SIG-M5 (cell line): ENCODE data around the gene ABHD16B.

Source experiments
- DNase-seq: peaks from one replicate; lab custom pipeline; 2025; lab: John Stamatoyannopoulos, UW

The ABHD16B gene

DNA sequence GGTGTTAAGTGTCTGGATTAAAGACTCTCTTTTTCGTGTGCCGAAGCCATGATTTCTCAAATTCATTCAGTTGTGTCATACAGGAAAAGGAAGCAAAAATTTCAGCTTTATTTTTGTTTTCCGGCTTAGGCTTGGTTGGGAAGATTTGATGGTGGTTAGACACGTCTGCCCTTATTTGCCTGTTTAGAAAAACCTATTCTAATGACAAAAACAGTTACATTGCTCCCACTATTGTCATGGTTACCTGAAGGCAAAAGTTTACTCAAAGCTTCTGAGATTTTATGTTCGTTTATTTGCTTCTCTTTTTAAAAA is 34.6 kb downstream of the ABHD16B start:
- no peak for DNase-seq

DNA sequence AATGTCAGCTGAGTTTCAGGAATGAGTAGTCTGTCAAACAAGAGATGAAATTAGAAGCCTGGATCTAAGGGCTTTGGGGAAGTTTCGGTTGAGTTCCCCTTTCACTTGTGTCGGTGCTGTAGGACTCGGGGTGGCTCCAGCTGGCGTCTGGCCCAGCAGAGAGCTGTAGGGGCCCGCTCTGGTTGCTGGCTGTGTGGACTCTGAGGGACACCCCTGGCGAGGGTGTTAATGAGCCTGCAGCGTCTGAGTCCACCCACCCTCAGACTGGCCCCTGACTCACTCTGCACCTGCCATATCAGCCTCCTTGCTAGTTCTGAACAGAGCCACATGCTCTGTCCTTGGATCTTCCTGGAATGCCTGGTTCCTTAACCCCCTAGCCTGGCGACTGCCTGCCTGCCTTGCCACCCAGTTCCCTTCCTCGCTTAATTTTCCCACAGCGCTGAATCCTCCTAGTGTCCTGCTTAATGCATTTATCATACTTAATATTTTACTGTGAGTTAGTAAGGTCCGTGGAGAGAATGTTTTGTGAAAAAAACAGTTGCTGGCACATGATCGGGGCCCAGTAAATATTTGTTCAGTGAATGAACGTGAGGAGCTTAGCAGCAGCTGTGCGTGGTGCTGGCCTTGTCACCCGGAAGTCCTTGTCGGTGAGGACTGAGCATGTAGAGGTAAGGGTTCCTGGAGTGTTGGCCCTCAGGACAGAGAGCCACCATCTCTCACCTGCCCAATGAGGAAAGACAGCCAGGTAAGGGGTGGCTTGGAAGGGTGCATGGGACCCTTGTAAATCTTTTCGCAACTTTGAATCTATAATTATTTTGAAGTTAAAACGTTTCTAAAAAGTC is 35.2 kb downstream of the ABHD16B start:
- DNase-seq: peak; percentile 57

DNA sequence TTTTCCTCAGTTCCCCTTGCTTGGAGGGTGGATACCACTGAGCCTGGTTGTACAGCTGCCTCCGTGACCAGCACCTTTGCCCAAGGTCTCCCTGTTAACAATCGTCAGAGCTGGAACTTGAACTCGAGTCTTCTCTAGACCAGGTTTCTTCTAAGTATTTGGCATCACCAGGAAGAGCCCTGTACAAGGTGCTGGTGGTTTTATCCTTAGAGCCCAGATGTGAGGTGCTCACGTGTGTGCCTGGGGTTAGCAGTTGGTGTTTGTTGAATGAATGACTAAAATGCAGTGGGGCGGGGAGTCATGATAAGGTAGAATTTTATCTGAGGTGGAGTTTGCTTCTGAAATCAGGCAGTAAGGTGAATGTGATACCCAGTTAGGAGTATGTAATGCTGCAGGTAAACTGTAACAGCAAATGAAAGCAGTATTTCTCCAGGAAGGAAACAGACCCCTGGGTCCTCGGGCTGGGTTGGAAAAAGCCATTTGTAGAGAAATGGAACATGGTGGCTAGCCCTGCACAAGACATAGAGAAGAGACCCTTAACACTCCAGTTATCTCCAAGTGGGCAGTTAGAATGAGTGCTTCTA is 36.8 kb downstream of the ABHD16B start:
- DNase-seq: no peak

- peak; percentile 43 for DNase-seq
Measured at GRCh38 chr20:63898882-63899558, 37.7 kb downstream of the ABHD16B start.

DNA sequence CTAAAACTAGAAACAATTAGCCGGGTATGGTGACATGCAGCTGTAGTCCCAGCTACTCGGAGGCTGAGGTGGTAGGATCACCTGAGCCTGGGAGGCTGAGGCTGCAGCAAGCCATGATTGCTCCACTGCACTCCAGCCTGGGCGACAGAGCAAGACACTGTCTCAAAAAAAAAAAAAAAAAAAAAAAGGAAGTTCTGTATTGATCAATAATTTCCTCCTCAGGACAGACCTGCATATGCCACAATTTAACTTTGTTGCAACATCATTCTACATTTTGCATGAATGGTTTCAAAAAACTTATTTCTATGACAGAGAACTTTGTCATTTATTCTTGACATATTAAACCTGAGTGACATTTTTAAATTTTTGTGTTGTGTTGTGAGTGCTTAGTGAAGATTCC is 39.1 kb downstream of the ABHD16B start:
- no peak for DNase-seq

- no peak for DNase-seq
Measured at GRCh38 chr20:63903796-63904561, 42.7 kb downstream of the ABHD16B start.

DNA sequence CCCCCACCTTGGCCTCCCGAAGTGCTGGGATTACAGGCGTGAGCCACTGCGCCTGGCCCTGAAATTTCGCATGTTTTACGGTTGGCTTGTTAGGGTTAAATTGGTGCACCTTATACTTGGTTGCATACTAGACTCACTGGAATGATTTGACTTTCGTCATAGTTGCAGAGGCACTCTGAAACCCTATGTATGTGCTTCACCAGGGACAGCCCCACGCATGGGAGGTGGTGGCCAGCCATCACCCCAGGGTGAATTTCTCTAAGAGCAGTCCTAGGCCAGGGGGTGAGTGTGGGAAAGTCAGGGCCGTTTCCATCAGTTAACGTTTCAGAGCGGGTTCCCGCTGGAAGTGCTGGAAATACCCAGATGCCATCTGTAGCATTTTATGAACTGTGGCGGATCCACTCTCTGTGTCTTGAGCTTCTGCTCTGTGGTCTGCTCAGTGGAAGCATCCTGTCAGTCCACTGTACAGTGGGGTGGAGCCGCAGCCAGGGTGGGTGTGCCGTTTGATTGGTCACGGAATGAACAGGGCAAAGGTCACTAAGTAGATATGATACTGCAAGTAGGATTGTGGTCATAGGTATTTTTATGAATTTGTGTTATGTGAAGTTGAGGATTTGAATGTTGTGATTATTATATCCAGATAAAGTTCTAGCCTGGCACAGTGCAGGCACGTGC is 46.8 kb downstream of the ABHD16B start:
- DNase-seq: no peak

- no peak for DNase-seq
Measured at GRCh38 chr20:63911176-63911575, 49.9 kb downstream of the ABHD16B start.
